Keratinocyte (primary cell): ENCODE data around the gene MYO9A. TPM values are rescaled to one million over a fixed set of nuclear protein-coding genes. Genes with fewer than 3 reads are reported as not detected.

Experiments used
- DNase-seq: peaks from one replicate; pipeline ENCODE4 v3.0.0-alpha.2; 2011; ENCODE audit warnings: low read depth, missing footprints, low spot score
- FAIRE-seq: peaks from 2 replicates; lab custom pipeline; 2011; peaks lifted over from hg19 to GRCh38; lab: Jason Lieb, UNC
- H2AFZ ChIP-seq: 2 replicates; pipeline ENCODE4 v1.6.0; 2012; ENCODE audit warnings: low read length, control low read depth, inconsistent platforms; ENCODE audit not compliant: control insufficient read depth
- H3K27ac ChIP-seq: 2 replicates; pipeline ENCODE4 v1.5.1; 2011; ENCODE audit warnings: low read length; ENCODE audit not compliant: control insufficient read depth, insufficient read depth
- H3K27me3 ChIP-seq: 3 replicates; pipeline ENCODE4 v1.6.0; 2011; ENCODE audit warnings: low read length; ENCODE audit not compliant: control insufficient read depth, insufficient read depth; ENCODE audit errors: extremely low read depth
- H3K36me3 ChIP-seq, 2 experiments: 2 replicates in 1 of 2; 3 replicates in 1 of 2; pipeline ENCODE4 v1.5.1; 2011; ENCODE audit warnings: low read length in 2 of 2, mild to moderate bottlenecking in 1 of 2; ENCODE audit not compliant: control insufficient read depth in 2 of 2, insufficient read depth in 2 of 2; ENCODE audit errors: extremely low read depth in 1 of 2
- H3K4me1 ChIP-seq: 3 replicates; pipeline ENCODE4 v1.5.1; 2011; ENCODE audit warnings: low read length; ENCODE audit not compliant: control insufficient read depth, insufficient read depth; ENCODE audit errors: extremely low read depth
- H3K4me2 ChIP-seq: 3 replicates; pipeline ENCODE4 v1.6.0; 2011; ENCODE audit warnings: low read depth, low read length; ENCODE audit not compliant: control insufficient read depth, insufficient read depth; ENCODE audit errors: extremely low read depth
- H3K4me3 ChIP-seq, 3 experiments: fragments of 200-600 bp in 1 of 3; sonication (generic) in 1 of 3; 2 replicates in 2 of 3; 3 replicates in 1 of 3; pipeline ENCODE4 v1.5.1; 2011 to 2016; ENCODE audit warnings: low read length in 3 of 3, mild to moderate bottlenecking in 3 of 3, control low read depth in 2 of 3, inconsistent platforms in 1 of 3, low read depth in 1 of 3, mixed read lengths in 1 of 3, mixed run types in 1 of 3, moderate library complexity in 1 of 3; ENCODE audit not compliant: control insufficient read depth in 2 of 3, insufficient read depth in 2 of 3; ENCODE audit errors: extremely low read depth in 1 of 3
- H3K79me2 ChIP-seq: 2 replicates; pipeline ENCODE4 v1.6.0; 2012; ENCODE audit warnings: low read length; ENCODE audit not compliant: control insufficient read depth, insufficient read depth
- H3K9ac ChIP-seq: 3 replicates; pipeline ENCODE4 v1.6.0; 2011; ENCODE audit warnings: low read length; ENCODE audit not compliant: control insufficient read depth, insufficient read depth; ENCODE audit errors: extremely low read depth
- H3K9me1 ChIP-seq: 3 replicates; pipeline ENCODE4 v1.6.0; 2011; ENCODE audit warnings: low read length; ENCODE audit not compliant: control insufficient read depth, insufficient read depth; ENCODE audit errors: extremely low read depth
- H3K9me3 ChIP-seq: 2 replicates; pipeline ENCODE4 v1.5.1; 2012; ENCODE audit warnings: low read depth, low read length; ENCODE audit not compliant: control insufficient read depth
- H4K20me1 ChIP-seq: 3 replicates; pipeline ENCODE4 v1.6.0; 2011; ENCODE audit warnings: low read length; ENCODE audit not compliant: control insufficient read depth, insufficient read depth; ENCODE audit errors: extremely low read depth
- CTCF ChIP-seq, 3 experiments: IDR thresholded peaks in 1 of 3; conservative IDR thresholded peaks in 1 of 3; optimal IDR thresholded peaks in 1 of 3; 2 replicates in 2 of 3; 3 replicates in 1 of 3; pipeline versions ENCODE3 to v1.5.1; 2011; ENCODE audit warnings: low read length in 3 of 3, mild to moderate bottlenecking in 3 of 3, moderate library complexity in 2 of 3, control low read depth in 1 of 3, inconsistent platforms in 1 of 3; ENCODE audit not compliant: insufficient read depth in 2 of 3; ENCODE audit errors: extremely low read depth in 1 of 3
- EZH2 ChIP-seq: IDR thresholded peaks from one replicate; pipeline ENCODE4 v1.6.1; 2012; ENCODE audit warnings: inconsistent platforms, mild to moderate bottlenecking, low read length, moderate library complexity
- dilution Hi-C: fragments of 300-500 bp; cut with MboI; formaldehyde crosslinking; loops from one replicate; pipeline ENCODE4 v1.7.0; 2020; ENCODE audit warnings: low sequenced_read_pairs; ENCODE audit not compliant: extremely low pct_ligation_motif_present
- polyA plus RNA-seq, 5 experiments: library from polyadenylated mRNA; depleted of rRNA in 3 of 5; stranded (reverse) in 3 of 5; stranded (forward) in 1 of 5; unstranded in 1 of 5; fragments of >200 nt; gene quantifications; 1 replicate in 1 of 5; 2 replicates in 3 of 5; 3 replicates in 1 of 5; pipeline versions ENCODE4 v1.2.1 to v1.2.3, GENCODE V29; 2011 to 2012; ENCODE audit warnings: missing spikeins in 2 of 5, low read depth in 1 of 5, low replicate concordance in 1 of 5

MYO9A gene
- polyA plus RNA-seq, 1 donor (not counting 4 experiments of a cell fraction or from before 2014, with no cell fraction given) = 10.6 TPM

DNA sequence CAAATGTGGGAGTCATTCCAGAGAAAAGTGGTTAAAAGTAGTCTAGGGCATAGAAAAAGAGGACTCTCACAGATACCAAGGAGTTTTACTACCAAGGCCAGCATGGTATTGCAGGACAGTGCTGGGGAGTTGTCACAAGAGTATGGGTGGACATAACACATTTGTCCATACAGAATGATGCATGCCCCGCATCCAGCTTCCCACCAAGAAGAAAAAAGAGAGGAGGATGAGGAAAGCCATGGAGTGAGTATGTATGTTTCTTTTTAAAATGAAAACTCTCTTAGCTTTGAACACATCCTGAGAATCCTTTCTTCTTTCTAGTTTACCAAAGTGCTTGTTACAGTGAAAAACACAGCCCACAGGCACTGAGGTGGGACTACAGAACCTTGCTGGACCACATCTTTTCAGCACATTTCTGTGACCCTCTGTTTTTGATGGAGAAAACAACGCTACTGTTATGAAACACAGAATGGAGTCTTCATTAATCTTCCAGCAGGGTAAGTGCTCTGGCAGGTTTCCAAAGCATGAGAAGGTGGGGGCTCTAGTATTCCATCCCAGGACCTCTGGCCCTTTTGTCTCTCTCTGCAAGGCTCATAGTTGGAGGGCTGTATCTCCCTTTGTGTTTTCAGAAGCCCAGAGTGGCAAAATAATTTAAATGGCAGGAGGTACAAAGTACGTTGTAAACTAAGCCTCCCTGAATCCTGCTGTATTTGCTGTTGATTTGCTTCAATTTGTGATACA is 294.9 kb downstream of the MYO9A start:
- no peak for DNase-seq
- Histone ChIP-seq H3K27me3 (no peaks in the 10 kb centered on the region), H2AFZ (no peak overlapping the region), H3K79me2 (no peaks in the 10 kb centered on the region), H3K9ac (no peak overlapping the region), H3K36me3 (peaks cover 3 to 25% of the 10 kb centered on the region in 2 experiments), H3K4me3 (no peak overlapping the region), H3K4me2 (no peak overlapping the region), H4K20me1 (no peaks in the 10 kb centered on the region), H3K4me1 (no peaks in the 10 kb centered on the region), H3K9me3 (peaks cover 9% of the 10 kb centered on the region), H3K9me1 (no peaks in the 10 kb centered on the region), H3K27ac (no peak overlapping the region)
- TF ChIP-seq EZH2 (no peak), CTCF (optimal IDR thresholded peaks at IDR 0.05 in 1 of 3, IDR thresholded peaks at IDR 0.05 in 1 of 3, conservative IDR thresholded peaks at IDR 0.05 in 1 of 3; ENCODE audit: extremely low read depth in 1 of 3, insufficient read depth in 2 of 3, low read length in 3 of 3) (no peak)
- FAIRE-seq = no peak
- dilution Hi-C loops = no loop called here

DNA sequence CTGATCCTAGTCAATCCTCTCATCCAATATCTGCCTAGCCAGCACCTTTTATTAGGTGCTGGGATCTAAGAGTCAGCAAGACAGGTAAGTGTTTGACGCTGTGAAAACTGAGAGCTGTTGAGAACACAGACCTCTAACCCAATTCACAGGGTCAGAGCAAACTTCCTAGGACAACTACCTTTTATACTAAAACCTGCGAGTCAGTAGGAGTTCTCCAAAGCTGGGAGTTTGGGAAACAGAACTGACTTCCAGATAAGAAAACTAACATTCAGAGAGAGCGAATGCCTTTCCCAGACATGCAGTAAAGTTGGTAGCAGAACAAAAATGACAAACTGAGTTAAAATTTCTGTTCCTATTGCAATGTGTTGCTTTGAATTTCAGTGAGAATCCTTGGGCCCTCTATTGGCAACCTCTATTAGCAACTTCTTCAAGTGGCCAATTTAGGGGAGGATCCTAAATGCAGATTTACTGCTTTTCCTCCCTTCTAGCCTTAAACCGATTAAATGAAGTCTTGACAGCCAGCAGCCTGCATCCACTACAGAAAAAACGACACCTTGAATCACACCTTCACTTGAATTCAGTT is 296.3 kb downstream of the MYO9A start:
- H3K4me1 ChIP-seq = no peaks in the 10 kb centered on the region
- peaks cover 3 to 21% of the 10 kb centered on the region in 2 experiments for H3K36me3 ChIP-seq
- H4K20me1 ChIP-seq = no peaks in the 10 kb centered on the region
- dilution Hi-C loops = no loop called here
- H3K9ac ChIP-seq = no peak overlapping the region
- H3K27ac ChIP-seq = no peak overlapping the region
- H3K9me3 ChIP-seq = peaks cover 9% of the 10 kb centered on the region
- FAIRE-seq (no peak), DNase-seq (no peak)
- no peak for TF ChIP-seq EZH2
- no peak for TF ChIP-seq CTCF (optimal IDR thresholded peaks at IDR 0.05 in 1 of 3, IDR thresholded peaks at IDR 0.05 in 1 of 3, conservative IDR thresholded peaks at IDR 0.05 in 1 of 3; ENCODE audit: extremely low read depth in 1 of 3, insufficient read depth in 2 of 3, low read length in 3 of 3)
- no peaks in the 10 kb centered on the region for H3K27me3 ChIP-seq
- no peaks in the 10 kb centered on the region for H3K79me2 ChIP-seq
- H3K9me1 ChIP-seq = no peaks in the 10 kb centered on the region
- H3K4me2 ChIP-seq = no peak overlapping the region
- H2AFZ ChIP-seq = no peak overlapping the region
- H3K4me3 ChIP-seq = no peak overlapping the region
